BLaER1 treated with 17β-estradiol and CSF1 and Interleukin-3, amounts not matched to agents 10 nM and 100 nM (cell line): ENCODE data around the gene UPF1.
A peak's percentile ranks its signal among the peaks of the same experiment; 100 is the strongest.

Experiments used
- H3K27ac ChIP-seq, 11 experiments: shearing (Covaris generic); formaldehyde crosslinking; 2 replicates each; pipeline ENCODE4 v1.8.1; 2022
- H3K27me3 ChIP-seq, 11 experiments: shearing (Covaris generic); formaldehyde crosslinking; 2 replicates each; pipeline ENCODE4 v1.8.1; 2022
- H3K36me3 ChIP-seq, 11 experiments: shearing (Covaris generic); formaldehyde crosslinking; 2 replicates each; pipeline ENCODE4 v1.8.1; 2022
- H3K4me1 ChIP-seq, 10 experiments: shearing (Covaris generic); formaldehyde crosslinking; 2 replicates each; pipeline ENCODE4 v1.8.1; 2022
- H3K4me2 ChIP-seq, 11 experiments: shearing (Covaris generic); formaldehyde crosslinking; 2 replicates each; pipeline ENCODE4 v1.8.1; 2022
- H3K4me3 ChIP-seq, 10 experiments: shearing (Covaris generic); formaldehyde crosslinking; 2 replicates each; pipeline ENCODE4 v1.8.1; 2022
- H3K9ac ChIP-seq, 11 experiments: shearing (Covaris generic); formaldehyde crosslinking; 2 replicates each; pipeline ENCODE4 v1.8.1; 2022
- H3K9me3 ChIP-seq, 11 experiments: shearing (Covaris generic); formaldehyde crosslinking; replicated peaks in 1 of 11; 2 replicates each; pipeline ENCODE4 v1.8.1; 2022
- H4K20me1 ChIP-seq, 11 experiments: shearing (Covaris generic); formaldehyde crosslinking; 2 replicates each; pipeline ENCODE4 v1.8.1; 2022
- Cebpa-rat ChIP-seq, 11 experiments: shearing (Covaris generic); IDR thresholded peaks; 2 replicates each; pipeline ENCODE4 v1.8.1; 2022

Gene UPF1

DNA sequence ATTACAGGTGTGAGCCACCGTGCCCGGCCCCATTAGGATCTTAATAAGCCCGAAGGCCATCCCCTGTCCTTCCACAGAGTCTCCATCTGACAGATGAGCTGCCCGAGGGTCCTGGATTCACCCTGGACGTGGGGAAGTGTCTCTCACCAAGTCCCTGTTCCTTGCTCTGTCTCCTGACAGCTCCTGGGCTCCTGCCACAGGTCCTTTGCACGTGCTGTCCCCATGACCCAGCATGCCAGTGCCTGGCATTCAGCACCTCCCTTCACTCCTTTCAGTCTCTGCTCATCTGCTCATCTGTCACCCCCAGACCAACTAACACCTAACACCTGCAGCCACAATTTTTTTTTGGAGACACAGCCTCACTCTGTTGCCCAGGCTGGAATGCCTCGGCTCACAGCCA is 49.7 kb downstream of the UPF1 start:
- H4K20me1 ChIP-seq: no peaks in the 10 kb centered on the region
- H3K36me3 ChIP-seq: peaks cover 0 to 8% (median 0%) of the 10 kb centered on the region in 11 experiments; a peak in 3 of 22 replicates
- H3K4me2 ChIP-seq: no peak overlapping the region
- H3K9me3 ChIP-seq: peaks cover 7 to 11% (median 10%) of the 10 kb centered on the region in 11 experiments
- no peak overlapping the region for H3K27ac ChIP-seq
- no peaks in the 10 kb centered on the region for H3K27me3 ChIP-seq
- H3K4me1 ChIP-seq: no peaks in the 10 kb centered on the region; a peak in 1 of 20 replicates
- no peak for TF ChIP-seq Cebpa-rat (IDR thresholded peaks at IDR 0.05)
- no peak overlapping the region for H3K4me3 ChIP-seq
- no peak overlapping the region for H3K9ac ChIP-seq

DNA sequence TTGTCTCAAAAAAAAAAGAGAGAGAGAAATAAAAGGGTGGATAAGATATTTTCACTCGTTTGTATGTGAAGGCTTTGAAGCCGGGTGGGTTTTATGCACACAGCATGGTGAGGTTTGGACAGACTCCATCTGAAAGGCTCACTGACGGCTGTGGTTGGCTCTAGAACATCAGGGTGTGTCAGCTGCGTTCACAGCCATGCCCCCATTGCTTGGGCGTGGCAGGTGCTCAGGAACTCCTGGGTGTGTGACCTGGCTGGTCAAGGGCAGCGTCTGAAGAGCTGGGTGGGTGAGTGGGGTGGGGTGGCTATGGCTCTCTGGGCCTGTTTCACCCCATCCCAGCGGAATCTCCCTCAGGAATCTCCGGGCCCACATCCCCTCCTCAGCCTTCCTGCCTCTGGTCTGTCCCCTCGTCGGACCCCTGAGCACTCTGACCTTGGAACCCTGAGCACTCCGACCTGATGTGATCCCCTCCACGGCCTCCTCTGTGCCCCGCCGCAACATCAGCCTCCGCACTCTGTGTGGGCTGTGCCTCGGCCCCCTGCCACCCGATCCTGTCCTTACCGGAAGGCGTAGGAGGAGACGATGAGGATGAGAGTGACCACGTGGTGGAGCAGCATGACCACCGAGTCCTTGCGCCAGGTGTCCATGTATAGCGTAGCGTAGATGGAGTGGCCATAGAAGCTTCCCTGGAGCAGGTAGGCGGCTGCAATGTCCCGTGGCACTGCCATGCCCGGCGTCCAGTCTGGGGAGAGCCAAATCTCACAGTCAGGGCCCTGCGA is 52.0 kb downstream of the UPF1 start:
- Histone ChIP-seq H3K27me3 (no peaks in the 10 kb centered on the region), H3K27ac (no peak overlapping the region), H3K4me3 (no peak overlapping the region), H4K20me1 (peaks cover 0 to 4% (median 0%) of the 10 kb centered on the region in 11 experiments; a peak in 1 of 22 replicates), H3K4me2 (no peak overlapping the region), H3K9me3 (no peaks in the 10 kb centered on the region), H3K9ac (no peak overlapping the region), H3K4me1 (no peaks in the 10 kb centered on the region; a peak in 1 of 20 replicates), H3K36me3 (no peaks in the 10 kb centered on the region)
- TF ChIP-seq Cebpa-rat (IDR thresholded peaks at IDR 0.05): no peak

- Histone ChIP-seq H3K27me3 (peaks cover 0 to 11% (median 9%) of the 10 kb centered on the region in 11 experiments; a peak in 15 of 22 replicates), H3K9ac (no peak overlapping the region), H3K4me1 (no peaks in the 10 kb centered on the region), H3K9me3 (no peaks in the 10 kb centered on the region), H4K20me1 (peaks cover 0 to 4% (median 0%) of the 10 kb centered on the region in 11 experiments; a peak in 2 of 22 replicates), H3K4me2 (no peak overlapping the region), H3K4me3 (no peak overlapping the region), H3K27ac (no peak overlapping the region), H3K36me3 (no peaks in the 10 kb centered on the region)
- no peak for TF ChIP-seq Cebpa-rat (IDR thresholded peaks at IDR 0.05)
These were observed 55.2 kb downstream of the UPF1 start for GRCh38 chr19:18886972-18887371.

GRCh38 chr19:18889949-18890745 is 58.4 kb downstream of the UPF1 start:
- H3K9ac ChIP-seq: no peak overlapping the region
- H3K27me3 ChIP-seq: peaks cover 29 to 42% (median 41%) of the 10 kb centered on the region in 11 experiments
- H3K4me2 ChIP-seq: no peak overlapping the region
- H3K36me3 ChIP-seq: no peaks in the 10 kb centered on the region
- no peak overlapping the region for H3K4me3 ChIP-seq
- peaks cover 8 to 29% (median 21%) of the 10 kb centered on the region in 10 experiments; a peak in 18 of 20 replicates for H3K4me1 ChIP-seq
- H3K9me3 ChIP-seq: no peaks in the 10 kb centered on the region
- peaks cover 0 to 18% (median 9%) of the 10 kb centered on the region in 11 experiments; a peak in 16 of 22 replicates for H4K20me1 ChIP-seq
- no peak overlapping the region for H3K27ac ChIP-seq
- no peak for TF ChIP-seq Cebpa-rat (IDR thresholded peaks at IDR 0.05)

GRCh38 chr19:18893587-18894253 is 62.0 kb downstream of the UPF1 start:
- H4K20me1 ChIP-seq: peaks cover 0 to 52% (median 36%) of the 10 kb centered on the region in 11 experiments; a peak in 18 of 22 replicates
- peaks cover 0 to 4% (median under 1%) of the 10 kb centered on the region in 11 experiments; a peak in 7 of 22 replicates for H3K36me3 ChIP-seq
- TF ChIP-seq Cebpa-rat (IDR thresholded peaks at IDR 0.05): no peak
- H3K4me2 ChIP-seq: peak overlapping the region in 9 of 11 experiments; percentile 29 to 81 (median 74); a peak in 17 of 22 replicates
- no peak overlapping the region for H3K27ac ChIP-seq
- H3K27me3 ChIP-seq: peaks cover 57 to 76% (median 71%) of the 10 kb centered on the region in 11 experiments
- H3K4me3 ChIP-seq: no peak overlapping the region; a peak in 1 of 20 replicates
- H3K9me3 ChIP-seq: no peaks in the 10 kb centered on the region
- peak overlapping the region in 2 of 11 experiments; percentile 13 to 15; a peak in 1 of 22 replicates for H3K9ac ChIP-seq
- peaks cover 17 to 37% (median 29%) of the 10 kb centered on the region in 10 experiments; a peak in 18 of 20 replicates for H3K4me1 ChIP-seq

GRCh38 chr19:18894254-18895037 is 62.7 kb downstream of the UPF1 start:
- H3K27me3 ChIP-seq: peaks cover 57 to 76% (median 71%) of the 10 kb centered on the region in 11 experiments
- H4K20me1 ChIP-seq: peaks cover 0 to 60% (median 43%) of the 10 kb centered on the region in 11 experiments; a peak in 18 of 22 replicates
- no peaks in the 10 kb centered on the region for H3K9me3 ChIP-seq
- H3K36me3 ChIP-seq: peaks cover 5 to 12% (median 8%) of the 10 kb centered on the region in 11 experiments; a peak in 17 of 22 replicates
- H3K27ac ChIP-seq: no peak overlapping the region
- TF ChIP-seq Cebpa-rat (IDR thresholded peaks at IDR 0.05): no peak
- H3K9ac ChIP-seq: no peak overlapping the region
- H3K4me2 ChIP-seq: peak overlapping the region in 10 of 11 experiments; percentile 29 to 81 (median 74); a peak in 18 of 22 replicates
- peaks cover 17 to 37% (median 29%) of the 10 kb centered on the region in 10 experiments; a peak in 18 of 20 replicates for H3K4me1 ChIP-seq
- H3K4me3 ChIP-seq: peak overlapping the region in 2 of 10 experiments; percentile 15 to 41; a peak in 2 of 20 replicates

GRCh38 chr19:18895038-18895823 is 63.5 kb downstream of the UPF1 start:
- peak overlapping the region in 9 of 10 experiments; percentile 28 to 57 (median 44); a peak in 16 of 20 replicates for H3K4me3 ChIP-seq
- peaks cover 57 to 76% (median 71%) of the 10 kb centered on the region in 11 experiments for H3K27me3 ChIP-seq
- H3K36me3 ChIP-seq: peaks cover 13 to 19% (median 16%) of the 10 kb centered on the region in 11 experiments
- peaks cover 17 to 37% (median 29%) of the 10 kb centered on the region in 10 experiments; a peak in 18 of 20 replicates for H3K4me1 ChIP-seq
- peaks cover 4 to 68% (median 50%) of the 10 kb centered on the region in 11 experiments; a peak in 19 of 22 replicates for H4K20me1 ChIP-seq
- no peaks in the 10 kb centered on the region for H3K9me3 ChIP-seq
- 0 out of 22 replicates have a peak overlapping the region, but pooled peaks of 2 of the 11 experiments have one; percentile 6 to 39 for H3K9ac ChIP-seq
- H3K27ac ChIP-seq: no peak overlapping the region
- TF ChIP-seq Cebpa-rat (IDR thresholded peaks at IDR 0.05): no peak
- peak overlapping the region; percentile 65 to 81 (median 74) for H3K4me2 ChIP-seq
